GM21367 (cell line): ENCODE data around the gene FGD4.
A peak's percentile ranks its signal among the peaks of the same experiment; 100 is the strongest.
"Not testable (repeated sequence)": the region's sequence is repeated elsewhere in the genome, so short reads cannot be mapped to it uniquely, and the experiment has no call there.

Experiments
- ATAC-seq: cut with Tn5 transposase; IDR thresholded peaks from one replicate; pipeline ENCODE4 v1.9.1; 2021; ENCODE audit not compliant: unreplicated experiment

Gene FGD4

DNA sequence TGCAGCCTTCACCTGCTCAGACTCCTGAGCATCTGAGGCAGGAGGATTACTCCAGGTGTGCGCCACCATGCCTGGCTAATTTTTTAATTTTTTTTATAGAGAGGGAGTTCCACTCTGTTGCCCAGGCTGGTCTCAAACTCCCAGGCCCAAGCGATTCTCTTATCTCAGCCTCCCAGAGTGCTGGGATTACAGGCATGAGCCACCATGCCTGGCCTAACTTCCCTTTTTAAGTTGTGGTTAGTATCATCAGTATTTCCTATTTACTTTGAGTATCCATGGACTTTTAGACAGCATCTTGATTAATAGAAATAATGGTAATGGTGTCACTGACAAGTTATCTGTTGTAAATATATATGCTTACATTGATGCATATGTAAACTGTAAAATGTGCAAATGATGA is 116.9 kb downstream of the FGD4 start:
- ATAC-seq = no peak

DNA sequence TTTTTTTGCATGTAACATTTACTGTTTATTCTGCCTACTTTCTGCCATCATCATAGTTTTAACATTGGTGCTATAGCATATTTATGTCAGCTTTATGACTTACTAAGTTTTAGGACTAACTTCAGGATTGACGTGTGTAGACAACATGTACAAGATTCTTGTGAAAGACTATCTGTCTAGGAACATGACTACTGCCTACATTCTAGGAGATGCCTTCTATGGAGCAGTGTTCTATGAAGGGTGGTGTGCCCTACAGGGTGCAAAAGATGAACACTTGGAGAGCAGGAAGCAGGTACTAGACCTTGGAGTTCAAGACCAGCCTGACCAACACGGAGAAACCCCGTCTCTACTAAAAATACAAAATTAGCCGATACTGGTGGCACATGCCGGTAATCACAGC is 118.6 kb downstream of the FGD4 start:
- ATAC-seq = no peak

- no peak for ATAC-seq
Observed at GRCh38 chr12:32519047-32519446, 119.7 kb downstream of the FGD4 start.

DNA sequence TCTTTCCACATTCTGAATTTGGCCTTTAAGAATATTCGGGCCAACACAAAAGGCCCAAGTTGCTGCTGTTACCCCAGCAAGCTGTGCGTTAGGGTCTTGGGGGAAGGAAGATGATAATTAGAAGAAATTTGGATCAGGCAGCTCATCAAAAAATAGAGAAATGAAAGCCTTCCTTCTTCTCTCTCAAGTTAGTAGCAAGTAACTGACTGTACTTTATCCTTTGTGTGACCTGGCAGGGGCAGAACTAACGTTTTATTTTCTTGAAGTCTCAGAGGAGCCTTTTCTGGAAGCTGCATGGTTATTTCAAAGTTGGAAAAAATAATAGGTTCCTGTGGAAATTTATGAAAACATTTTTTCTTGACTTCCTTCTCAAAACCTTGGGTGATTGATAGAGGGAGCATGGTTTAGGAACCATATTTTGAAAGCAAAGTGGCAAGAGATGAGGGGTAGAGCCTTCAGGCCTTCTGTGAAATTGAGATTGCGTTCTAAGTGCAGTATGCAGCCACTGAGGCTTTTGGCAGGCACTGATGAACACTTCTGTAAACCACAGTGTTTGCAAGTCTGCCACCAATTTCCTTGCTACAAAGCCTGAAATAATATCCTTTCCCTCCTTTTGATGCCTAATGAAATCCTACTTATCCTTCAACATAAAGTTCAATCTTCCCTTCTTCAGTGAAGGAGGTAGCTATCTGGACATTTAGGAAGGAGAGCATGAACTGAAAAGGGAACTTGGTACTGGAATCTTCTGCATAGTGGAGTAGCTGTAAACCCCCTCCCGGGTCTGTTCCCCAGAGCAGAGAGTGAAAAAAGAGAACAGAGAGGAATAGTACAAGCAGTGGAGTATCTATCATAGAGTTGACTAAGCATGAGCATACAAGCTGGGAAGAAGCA is 123.2 kb downstream of the FGD4 start:
- peak; percentile 86 for ATAC-seq

DNA sequence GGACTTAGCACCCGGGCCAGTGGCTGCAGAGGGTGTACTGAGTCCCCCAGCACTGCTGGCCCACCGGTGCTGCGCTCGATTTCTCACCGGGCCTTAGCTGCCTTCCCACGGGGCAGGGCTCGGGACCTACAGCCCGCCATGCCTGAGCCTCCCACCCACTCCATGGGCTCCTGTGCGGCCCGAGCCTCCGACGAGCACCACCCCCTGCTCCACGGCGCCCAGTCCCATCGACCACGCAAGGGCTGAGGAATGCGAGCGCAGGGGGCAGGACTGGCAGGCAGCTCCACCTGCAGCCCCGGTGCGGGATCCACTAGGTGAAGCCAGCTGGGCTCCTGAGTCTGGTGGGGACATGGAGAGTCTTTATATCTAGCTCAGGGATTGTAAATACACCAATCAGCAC is 126.4 kb downstream of the FGD4 start:
- not testable (repeated sequence) for ATAC-seq

DNA sequence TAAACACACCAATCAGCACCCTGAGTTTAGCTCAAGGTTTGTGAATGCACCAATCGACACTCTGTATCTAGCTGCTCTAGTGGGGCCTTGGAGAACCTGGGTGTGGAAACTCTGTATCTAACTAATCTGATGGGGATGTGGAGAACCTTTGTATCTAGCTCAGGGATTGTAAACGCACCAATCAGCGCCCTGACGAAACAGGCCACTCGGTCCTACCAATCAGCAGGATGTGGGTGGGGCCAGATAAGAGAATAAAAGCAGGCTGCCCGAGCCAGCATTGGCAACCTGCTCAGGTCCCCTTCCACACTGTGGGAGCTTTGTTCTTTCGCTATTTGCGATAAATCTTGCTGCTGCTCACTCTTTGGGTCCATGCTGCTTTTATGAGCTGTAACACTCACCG is 127.0 kb downstream of the FGD4 start:
- ATAC-seq = not testable (repeated sequence)

GRCh38 chr12:32532422-32532821 is 133.1 kb downstream of the FGD4 start:
- ATAC-seq = no peak

DNA sequence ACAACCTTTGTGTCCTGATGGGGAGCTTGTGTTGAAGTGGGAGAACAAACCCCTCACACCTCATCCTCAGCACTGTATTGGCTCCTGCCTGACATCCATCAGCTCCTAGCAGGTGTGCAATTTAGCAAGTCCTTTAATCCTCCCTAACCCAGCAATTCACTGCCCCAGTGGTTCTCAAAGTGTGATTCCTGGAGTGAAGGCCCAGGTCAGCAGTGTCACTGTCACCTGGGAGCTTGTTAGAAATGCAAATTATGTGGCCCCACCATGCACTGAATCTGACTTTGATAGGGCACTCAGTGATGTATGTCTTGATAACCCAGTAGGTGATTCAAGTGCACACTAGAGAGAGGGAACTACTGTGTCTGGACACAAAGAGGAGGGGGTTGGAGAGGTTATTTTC is 133.6 kb downstream of the FGD4 start:
- no peak for ATAC-seq

GRCh38 chr12:32533506-32533905 is 134.1 kb downstream of the FGD4 start:
- not testable (repeated sequence) for ATAC-seq

DNA sequence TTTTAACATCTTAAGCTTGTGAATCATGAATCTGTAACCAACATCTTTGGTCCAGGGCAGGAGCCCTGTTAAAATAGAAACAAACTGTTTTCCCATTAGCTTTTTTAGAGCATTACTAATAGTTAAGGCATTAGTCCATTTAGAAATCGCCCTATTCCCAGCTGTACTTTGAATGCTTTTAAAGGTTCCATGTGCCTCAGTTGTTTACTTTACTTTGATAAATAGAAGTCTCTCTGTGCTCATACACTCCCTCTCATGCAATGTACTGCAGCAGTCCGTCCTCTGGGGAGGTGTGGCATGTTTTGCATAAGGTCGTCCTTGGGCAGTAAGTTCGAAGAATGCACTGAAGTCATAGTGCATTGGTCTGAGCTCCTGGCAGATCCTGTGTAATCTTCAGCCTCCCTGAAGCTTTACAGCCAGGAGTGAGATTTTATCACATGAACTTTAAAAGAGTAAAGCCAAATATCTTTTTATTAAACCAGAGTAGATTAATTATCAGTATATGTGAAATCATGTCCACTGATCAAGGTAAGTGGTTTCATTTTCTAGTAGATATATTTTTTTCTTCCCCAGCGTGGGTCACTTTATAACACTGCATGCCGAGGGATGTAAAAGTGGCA is 134.7 kb downstream of the FGD4 start:
- ATAC-seq = no peak

DNA sequence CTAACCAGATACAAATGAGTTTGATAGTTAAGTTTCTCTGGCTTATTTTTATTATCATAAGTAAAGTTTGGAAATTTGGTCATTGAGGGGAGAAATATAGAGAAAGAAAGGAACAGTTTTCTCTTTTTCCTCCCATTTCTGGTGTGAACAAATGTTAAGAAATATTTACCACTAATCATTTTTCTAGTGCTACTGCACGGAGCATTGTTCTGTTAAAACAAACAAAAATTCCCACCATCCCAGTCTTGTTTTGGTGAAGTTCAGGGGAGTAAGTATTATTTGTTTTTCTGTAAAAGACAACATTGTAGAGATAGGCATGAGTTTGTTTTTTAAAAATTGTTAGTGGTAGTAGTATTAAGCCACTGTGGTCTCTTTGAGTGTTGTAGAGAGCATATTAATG is 135.3 kb downstream of the FGD4 start:
- ATAC-seq = no peak

DNA sequence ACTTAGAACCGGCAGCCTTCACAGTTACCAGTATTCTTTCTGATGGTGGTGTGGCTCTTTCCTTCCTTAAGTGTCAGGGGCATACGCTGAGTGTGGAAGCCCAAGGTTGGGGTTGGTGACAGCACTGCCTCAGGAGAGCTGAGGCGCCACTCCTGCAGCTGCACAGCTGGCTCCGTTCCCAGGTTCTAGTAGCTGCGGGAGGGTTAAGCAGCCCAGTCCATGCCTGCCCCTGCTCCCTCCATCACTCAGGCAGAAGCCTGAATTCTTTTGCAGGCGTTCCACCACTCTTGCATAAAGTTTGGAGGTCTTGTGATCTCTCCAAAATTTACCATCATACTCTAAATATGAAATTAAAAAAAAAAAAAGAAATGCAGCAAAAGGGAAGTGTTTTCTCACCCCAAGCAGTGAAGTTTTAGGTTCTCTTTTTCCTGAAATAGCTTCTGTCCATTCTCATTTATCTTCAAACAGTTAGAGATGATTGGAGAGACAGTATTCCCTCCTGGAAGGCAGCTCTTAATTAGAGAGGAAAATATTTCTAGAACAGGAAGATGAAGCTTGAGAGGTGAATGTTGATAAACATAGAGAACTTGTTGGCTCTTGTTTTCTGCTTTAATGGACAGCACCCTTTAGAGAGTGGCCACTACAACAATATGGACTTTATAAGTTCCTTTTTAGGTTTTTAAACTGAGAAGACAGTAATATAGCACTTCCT is 136.1 kb downstream of the FGD4 start:
- no peak for ATAC-seq

GRCh38 chr12:32536000-32536345 is 136.6 kb downstream of the FGD4 start:
- no peak for ATAC-seq

DNA sequence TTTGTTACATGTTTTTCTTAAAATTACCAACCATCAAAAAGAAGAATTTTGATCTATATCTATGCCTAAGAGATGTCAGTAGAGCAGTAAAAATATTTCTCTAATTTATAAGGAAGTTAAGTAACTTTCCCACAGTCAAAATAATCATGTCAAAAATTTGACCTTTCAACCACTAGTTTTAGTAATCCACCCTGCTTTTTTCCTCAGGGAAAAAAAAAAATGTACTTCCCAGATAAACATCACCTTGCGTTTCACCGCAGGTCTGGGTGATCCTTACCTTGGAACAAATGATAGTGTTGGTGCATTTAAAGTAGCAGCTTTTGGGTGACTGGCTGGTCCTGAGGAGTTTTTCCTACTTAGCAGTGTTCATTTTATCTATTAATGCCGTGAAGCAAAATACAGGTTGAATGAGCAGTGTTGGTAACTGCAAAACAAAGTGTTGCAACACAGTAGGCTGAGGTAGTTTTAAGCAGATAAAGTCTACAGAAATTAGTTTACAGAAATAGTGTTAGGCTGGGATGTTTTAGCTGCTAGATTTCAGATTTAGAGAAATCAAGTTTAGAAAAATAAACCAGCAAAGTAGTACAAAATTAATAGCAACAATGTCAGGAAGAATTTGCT is 142.5 kb downstream of the FGD4 start:
- no peak for ATAC-seq

- ATAC-seq = no peak
Observed at GRCh38 chr12:32542428-32543229, 143.3 kb downstream of the FGD4 start.

DNA sequence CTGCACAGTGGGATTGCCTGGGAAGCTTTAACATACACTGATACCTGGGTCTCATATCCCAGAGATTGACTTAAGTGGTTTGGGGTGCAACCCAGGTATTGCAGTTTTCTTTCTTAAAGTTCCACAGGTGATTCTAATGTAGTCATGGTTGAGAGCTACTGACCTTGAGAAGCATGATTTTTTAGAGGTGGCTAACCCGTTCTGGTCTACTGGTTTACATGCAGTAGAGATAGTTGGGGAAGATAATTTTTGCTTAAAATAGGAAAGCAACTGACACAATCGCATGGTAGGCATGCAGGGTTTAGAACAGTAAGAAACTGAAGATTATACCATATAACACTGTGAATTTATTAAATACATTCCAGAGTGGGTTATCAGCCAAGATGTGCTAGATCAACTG is 145.5 kb downstream of the FGD4 start:
- no peak for ATAC-seq

- ATAC-seq = no peak
Observed at GRCh38 chr12:32545413-32545980, 146.1 kb downstream of the FGD4 start.

DNA sequence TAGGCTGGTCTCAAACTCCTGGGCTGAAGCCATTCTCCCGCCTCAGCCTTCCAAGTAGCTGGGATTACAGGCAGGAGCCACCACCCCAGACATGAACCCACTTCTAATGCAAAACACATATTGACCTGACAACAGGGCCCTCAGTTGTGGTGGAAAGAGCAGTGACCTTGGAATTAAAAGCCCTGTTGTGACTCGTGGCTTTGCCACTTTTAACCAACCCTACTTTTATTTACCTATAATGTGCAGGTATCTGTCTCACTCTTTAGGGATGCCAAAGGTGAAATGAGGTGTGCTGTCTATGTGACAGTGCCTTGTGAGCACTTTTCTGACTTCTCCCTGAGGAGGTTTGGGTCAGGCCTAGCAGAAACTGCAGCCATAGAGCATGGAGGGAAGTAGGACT is 146.9 kb downstream of the FGD4 start:
- no peak for ATAC-seq

- ATAC-seq = no peak
Observed at GRCh38 chr12:32548691-32549281, 149.4 kb downstream of the FGD4 start.

DNA sequence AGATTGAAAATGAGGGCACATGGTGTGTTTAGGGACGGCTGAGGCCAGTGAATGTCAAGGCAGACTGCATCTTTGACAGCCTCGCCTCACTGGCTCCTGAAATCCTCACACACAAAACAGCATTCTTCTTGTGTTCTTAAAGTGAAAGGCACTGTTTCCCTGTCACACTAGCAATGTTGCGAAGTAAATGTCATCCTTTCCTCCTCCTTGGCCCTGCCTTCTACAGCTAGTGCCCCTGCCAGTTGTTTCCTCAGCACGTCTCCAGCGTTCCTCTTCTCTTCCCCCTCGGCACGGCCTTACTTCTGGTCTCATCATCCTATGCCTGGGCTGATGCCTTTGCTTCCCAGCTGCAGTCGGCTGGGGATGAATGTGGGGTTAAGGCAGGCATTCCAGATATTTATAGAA is 150.3 kb downstream of the FGD4 start:
- ATAC-seq = no peak
